Diencephalon (tissue), 1 donor: ENCODE results near the gene IL20RB. TPM values are rescaled to one million over a fixed set of nuclear protein-coding genes. Genes with fewer than 3 reads are reported as not detected.

Experiments
- total RNA-seq: library from RNA; depleted of rRNA; stranded (reverse); fragments of >200 nt; gene quantifications from one replicate; pipeline ENCODE4 v1.2.3, GENCODE V29; 2014

IL20RB gene, protein sequence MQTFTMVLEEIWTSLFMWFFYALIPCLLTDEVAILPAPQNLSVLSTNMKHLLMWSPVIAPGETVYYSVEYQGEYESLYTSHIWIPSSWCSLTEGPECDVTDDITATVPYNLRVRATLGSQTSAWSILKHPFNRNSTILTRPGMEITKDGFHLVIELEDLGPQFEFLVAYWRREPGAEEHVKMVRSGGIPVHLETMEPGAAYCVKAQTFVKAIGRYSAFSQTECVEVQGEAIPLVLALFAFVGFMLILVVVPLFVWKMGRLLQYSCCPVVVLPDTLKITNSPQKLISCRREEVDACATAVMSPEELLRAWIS
- 0.92 TPM for total RNA-seq

GRCh38 chr3:136957751-136958288 is at the start of gene IL20RB:
IL20RB (plus strand) TSS chr3:136957983; CDS start chr3:136958114, 131 bp downstream.

Other genes starting within 250 kb of the IL20RB start
- 63.2 TPM for gene STAG1, start 205.6 kb upstream of the IL20RB start, total RNA-seq
- gene SLC35G2, start 138.9 kb upstream of the IL20RB start, total RNA-seq: 33.0 TPM
- gene NCK1, start 95.8 kb upstream of the IL20RB start, total RNA-seq: 42.7 TPM